HG03460 (cell line): ENCODE data around the gene DCP1A.
"Not testable (repeated sequence)": the region's sequence is repeated elsewhere in the genome, so short reads cannot be mapped to it uniquely, and the experiment has no call there.

ENCODE experiments used
- ATAC-seq: cut with Tn5 transposase; IDR thresholded peaks from one replicate; pipeline ENCODE4 v1.9.1; 2021; ENCODE audit not compliant: unreplicated experiment

The DCP1A gene

DNA sequence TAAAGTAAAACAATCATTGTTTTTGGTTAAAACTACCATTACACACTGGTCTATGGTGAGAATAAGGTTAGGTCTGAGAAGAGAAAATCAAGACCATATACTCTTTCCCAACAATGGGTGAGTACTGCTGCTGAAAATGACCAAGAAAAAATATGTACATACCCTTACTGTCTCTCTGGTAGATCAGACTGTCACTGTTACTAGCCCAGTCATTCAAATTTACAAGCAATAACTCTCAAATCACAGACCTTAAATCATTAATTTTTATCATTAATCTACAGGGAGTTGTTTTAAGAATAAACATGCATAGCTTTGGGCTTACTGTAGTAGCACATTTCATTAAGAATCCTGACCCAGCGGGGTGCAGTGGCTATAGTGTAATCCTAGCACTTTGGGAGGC lies 17.4 kb downstream of the DCP1A start:
- no peak for ATAC-seq

DNA sequence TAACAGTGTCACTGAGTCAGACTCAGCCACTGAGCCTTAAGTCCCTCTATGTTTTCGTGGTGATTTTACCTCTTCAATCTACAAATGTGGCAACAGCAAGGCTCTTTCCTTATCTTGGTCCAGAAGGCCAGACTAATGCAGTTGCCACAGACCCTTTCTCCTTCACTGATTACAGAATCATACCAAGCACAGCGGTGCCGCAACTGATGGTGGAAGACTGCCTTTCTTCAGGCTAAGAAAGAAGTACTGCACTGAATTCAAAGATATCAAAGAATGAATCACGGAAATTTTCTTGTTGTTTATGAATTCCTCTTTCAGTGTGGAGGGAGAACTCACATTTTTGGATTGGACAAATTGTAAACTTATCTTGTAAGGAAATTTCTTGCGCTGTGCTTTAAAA lies 18.6 kb downstream of the DCP1A start:
- ATAC-seq = no peak

DNA sequence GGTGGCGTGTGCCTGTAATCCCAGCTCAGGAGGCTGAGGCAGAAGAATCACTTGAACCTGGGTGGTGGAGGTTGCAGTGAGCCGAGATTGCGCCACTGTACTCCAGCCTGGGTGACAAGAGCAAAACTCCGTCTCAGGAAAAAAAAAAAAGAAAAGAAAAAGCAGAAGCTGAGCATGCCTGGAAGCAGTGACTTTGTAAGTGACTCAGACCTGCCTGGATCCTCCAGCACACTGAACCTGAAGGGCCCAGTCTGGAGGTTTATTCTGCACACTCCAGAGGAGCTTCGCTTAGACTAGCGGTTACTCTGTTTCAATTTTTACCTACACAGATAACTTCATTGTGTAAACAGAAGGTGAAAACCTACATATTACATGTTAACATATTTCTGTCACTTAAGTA lies 19.4 kb downstream of the DCP1A start:
- not testable (repeated sequence) for ATAC-seq

DNA sequence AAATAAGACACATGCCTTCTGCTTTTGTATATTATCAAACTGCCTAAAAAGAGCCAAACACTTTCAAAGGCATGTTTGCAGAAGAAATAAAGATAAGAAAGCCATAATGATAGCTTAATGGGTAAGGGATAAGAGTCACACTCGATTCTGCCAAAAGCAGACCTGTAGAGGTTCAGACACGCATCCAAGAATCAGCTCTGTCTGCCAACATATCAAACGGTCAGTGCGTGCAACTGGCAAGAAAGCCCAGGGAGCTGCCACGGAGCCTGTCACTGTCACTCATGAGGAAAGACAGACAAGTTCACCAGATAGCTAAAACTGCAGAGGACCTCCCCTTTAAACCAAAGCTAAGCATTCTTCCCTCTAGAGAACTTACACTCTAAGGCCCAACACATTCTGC lies 23.2 kb downstream of the DCP1A start:
- ATAC-seq = no peak

DNA sequence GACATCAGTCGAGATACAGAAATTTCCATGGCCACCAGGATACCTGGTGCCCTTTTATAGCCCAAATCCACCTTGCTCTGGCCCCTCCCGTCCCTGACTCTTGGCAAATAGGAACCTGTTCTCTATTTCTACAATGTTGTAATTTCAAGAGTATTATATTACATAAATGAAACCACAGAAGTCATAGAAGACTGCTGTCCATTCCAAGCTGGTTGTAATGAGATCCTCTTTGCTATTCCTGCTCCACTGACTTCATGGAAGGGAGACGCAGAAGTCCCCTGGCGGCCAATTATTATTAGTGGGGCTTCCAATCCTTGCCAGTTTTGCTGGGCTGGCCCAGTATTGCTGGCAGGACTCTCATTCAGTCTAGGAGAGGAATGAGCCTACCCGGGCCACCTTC lies 26.6 kb downstream of the DCP1A start:
- no peak for ATAC-seq

DNA sequence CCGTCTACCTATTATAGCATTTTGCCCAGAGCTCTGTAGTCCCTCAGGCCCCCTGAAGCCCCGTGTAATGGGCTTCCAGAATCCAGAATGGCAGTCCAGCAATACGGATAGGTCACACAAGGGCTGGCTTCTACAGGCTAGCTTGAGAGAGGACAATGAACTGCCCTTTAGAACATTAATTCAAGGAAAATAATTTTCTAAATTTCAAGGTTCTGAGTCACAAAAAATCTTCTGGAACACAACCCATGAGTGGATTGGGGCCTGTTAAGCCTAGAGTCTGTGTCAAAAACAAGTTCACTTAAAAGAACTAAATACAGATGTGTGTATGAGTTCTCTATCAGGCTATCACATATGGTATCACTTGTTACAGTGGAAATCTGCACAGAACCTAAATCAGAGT lies 28.8 kb downstream of the DCP1A start:
- no peak for ATAC-seq

DNA sequence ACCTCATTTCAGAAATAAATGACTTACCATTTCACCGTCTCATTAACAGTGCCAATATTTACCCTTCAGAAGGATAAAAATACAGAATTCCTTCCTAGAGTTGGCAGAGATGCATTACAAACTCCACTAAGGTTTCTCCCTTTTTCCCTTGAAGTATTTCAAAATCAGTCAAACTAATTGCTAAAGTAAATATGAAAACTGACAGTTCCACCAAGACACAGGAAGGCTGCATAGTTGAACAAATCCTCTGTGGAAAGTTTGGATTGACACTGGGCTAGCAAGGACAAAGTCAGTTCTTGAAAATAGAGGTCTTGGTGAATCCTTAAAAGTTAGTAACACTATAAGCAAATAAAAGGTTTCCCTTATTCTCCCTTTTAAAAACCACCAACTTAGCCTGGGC lies 34.5 kb downstream of the DCP1A start:
- no peak for ATAC-seq

DNA sequence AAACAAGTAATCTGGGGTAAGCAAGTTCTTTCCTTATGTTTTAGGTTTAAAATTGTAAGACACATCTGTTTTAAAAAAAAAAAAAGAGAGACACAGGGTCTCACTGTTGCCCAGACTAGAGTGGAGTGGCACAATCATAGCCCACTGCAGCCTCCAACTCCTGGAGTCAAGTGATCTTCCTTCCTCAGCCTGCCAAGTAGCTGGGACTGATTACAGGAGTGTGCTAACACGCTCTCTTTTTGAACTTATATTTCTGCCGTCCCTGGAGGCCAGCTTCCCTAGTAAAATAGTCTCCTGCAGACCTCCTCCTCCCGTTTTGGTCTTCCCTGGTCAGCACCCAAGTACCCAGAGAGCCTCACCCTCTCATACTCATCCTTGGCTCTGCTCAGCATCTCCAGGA lies 35.5 kb downstream of the DCP1A start:
- no peak for ATAC-seq

DNA sequence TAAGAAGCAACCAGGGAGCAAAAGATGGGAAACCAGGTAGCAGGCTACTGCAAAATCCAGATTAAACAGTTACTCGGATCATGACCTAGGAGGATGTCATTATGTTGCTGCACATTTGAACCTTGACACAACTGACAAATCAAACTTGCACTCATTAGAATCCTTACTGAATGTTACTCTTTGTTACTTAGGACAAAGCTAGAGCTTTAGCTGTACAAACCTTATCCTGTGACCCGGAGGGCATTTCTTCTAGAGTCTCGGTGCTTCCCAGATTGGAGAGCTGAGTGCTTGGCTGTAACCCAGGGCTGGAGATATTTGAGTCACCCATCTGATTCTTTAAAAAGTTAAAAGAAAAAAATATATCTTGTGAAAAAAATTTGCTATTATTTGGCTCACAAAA lies 43.4 kb downstream of the DCP1A start:
- no peak for ATAC-seq

DNA sequence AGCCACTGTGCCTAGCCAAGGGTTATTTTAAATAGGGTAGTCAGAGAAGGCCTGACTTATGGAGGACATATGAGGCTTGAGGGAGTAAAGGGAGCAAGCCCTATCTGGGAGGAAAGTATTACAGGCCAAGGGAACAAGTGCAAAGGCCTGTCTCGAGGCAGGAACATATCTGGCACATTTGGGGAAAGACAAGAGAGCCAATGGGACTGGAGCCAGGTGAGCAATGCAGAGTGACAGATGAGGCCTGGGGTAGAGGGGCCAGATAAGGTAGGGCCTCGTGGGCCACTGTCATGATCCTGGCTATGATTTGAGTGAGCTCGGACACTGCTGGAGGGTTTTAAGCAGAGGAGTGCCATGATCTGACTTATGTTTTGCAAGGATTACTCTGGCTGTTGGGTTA lies 43.8 kb downstream of the DCP1A start:
- ATAC-seq = no peak

DNA sequence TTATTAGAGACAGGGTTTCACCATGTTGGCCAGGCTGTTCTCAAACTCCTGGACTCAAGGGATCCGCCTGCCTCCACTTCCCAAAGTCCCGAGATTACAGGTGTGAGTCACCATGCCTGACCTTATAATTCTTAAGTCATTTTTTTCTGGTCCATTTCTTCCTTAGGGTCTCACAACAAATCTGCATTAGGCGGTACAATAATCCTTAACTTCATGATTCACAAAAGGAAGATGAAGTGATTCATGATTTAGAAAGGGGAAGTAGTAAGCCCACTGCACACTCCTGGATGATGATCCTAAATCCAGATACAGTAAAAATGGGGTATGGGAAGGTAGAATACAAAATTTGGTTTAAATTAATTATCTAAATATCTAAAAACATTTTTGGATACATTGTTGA lies 46.5 kb downstream of the DCP1A start:
- ATAC-seq = no peak

DNA sequence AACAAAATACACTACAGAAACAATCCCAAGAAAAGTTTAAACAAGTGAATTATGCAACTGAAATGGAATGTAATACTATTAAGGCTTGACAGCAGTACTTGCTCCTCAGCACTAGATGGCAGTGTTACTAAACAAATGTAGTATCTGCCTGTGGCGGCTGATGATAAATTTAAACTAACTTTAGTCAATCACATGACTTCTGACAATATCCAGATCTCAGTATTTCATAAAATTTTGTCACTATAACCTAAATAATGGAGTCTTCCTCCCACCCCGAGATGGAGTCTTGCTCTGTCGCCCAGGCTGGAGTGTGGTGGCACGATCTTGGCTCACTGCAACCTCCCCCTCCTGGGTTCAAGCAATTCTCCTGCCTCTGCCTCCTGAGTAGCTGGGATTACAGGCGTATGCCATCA lies 47.7 kb downstream of the DCP1A start:
- ATAC-seq = peak; percentile 61

DNA sequence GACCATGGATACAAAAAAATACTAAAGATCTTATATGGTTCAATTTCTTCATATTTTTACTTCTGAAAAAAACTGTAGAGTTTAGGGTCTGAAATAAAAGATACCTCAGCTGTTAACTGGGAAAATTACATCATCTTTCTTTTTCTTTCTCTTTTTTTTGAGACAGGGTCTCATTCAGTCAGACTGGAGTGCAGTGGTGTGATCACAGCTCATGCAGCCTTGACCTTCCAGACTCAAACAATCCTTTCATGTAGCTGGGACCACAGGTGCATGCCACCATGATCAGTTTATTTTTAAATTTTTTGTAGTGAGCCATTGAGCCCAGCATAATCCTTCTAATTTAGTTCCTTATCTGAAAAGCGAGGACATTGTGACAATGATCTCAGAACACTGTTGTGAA lies 51.9 kb downstream of the DCP1A start:
- ATAC-seq = no peak

DNA sequence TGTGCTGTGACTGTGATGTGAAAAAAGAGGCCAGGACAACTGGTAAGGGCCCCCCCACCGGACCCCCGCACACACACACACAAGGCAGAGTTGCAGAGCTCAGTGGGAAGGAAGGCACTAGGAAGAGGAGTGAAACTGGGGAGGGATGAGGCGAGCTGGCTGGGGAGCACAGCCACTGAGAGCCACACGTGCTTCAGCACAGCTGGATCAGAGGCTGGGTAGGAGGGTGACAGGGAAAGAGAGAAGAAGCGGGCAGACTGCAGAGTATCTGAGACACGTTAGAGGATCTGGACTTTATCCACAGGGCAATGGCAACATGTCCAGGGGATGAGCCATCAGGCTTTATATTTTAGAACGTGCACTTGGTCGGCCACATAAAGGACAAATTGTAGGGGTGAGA lies 53.5 kb downstream of the DCP1A start:
- ATAC-seq = no peak

DNA sequence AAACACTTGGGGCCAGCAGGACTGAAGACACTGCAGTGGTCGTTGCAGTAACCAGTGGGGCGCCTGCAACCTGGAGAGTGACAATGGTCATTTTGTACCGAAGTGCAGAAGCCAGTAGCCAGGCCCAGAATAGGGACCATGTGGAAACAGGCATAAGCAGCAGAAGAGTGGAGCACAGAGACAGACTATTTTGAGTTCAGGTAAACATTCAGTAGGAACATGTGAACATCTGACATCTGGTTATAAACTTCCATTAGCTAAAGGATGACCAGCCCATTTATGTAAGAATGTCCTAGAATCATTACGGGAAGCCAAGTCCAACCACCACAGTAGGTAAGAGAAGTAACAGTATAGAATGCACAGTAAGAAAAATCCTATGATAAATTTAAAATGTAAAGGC lies 59.1 kb downstream of the DCP1A start:
- ATAC-seq = no peak

DNA sequence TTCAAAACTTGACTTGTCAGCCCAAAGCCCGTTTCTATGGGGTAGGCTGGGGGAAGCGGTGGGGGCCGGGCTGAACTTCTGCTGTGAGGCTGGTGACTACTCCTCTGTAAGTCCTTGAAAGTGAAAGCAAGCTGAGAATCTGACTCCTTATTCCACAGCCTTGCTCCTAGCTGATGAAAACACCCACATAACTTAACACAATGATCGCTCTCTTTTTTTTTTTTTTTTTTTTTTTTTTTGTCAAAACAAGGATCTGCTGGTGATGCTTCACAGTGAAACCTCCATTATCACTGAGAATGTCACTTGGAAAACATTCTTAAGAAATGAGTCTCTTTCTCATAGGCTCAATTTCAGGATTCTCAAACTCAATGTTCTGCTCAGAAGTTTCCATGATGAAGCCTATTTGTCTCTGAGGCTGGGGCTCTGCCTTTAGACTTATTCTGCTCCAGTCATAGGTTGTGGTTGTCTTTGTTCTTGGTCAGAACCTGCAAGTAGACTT lies 60.2 kb downstream of the DCP1A start:
- no peak for ATAC-seq

DNA sequence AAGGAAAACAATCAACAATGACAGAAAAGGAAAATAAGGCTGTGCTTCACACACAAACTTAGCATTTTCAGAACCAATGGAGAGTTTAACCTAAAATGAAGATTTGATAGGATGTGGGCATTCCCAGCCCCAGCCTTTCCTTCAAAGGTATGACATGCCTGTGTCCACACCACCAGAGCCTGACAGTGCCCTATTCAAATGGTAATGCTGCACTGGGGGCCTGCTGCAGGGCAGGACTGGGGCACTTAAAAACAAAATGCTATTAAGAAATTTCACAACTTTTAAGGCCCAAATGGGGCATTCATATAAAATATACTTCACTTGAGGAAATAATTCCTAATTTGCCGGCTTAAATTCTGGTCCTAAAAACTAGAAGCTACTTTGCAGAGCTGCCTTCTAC lies 60.6 kb downstream of the DCP1A start:
- no peak for ATAC-seq

DNA sequence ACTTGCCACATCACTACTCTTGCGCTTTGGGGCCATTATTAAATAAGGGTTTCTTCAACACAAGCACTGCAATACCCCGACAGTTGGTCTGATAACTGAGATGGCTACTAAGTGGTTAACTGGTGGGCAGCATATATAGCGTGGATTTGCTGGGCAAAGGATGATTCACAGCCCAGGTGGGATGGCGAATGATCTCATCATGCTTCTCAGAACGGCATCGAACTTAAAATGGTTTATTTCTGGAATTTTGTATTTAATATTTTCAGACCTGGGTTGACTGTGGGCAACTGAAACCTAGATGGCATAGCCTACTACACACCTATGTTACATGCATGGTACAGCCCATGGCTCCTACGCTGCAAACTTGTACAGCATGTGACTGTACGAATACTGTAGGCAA lies 64.8 kb downstream of the DCP1A start:
- ATAC-seq = no peak

DNA sequence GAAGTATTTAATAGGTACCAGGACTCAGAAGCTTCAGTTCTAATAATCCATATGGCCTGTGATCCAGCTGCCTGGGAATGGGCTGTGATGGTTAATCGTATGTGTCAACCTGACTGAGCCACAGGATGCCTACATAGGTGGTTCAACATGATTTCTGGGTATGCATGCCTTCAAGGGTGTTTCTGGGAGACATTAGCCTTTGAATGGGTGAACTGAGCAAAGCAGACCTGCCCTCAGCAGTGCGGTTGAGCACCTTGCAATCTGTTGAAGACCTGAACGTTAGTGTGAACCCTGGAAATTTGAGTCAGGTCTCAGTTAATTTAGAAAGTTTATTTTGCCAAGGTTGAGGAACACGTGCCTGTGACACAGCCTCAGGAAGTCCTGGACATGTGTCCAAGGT lies 68.7 kb downstream of the DCP1A start:
- no peak for ATAC-seq

DNA sequence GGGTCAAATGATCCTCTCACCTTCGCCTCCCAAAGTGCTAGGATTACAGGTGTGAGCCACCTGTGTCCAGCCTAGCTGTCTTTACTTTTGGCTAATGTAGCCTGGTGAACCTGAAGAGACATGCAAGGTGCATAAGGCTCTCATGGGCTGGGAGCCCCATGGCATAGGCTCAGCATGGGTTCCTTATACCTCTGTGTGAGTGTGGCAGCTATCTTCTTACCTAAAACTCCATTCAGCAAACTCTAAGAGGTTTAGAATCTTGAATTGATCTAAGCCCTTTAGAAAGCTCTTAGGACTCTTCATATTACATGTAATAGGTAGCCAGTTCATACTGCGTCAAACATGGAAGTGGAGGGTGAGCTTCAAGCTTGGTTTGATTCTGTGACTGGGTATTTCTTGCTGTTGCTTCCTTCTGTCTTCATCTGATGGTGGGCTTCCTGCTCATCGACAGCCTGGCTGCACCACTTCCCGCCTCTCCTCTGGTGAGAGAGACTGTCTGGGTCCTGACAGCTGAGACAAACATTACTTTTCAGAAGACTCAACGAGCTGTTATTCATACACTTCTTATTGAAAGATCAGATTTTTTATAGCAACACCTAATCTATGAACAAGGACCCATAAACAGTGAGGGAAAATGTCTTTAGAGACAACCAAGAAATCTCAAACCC lies 72.3 kb downstream of the DCP1A start:
- ATAC-seq = no peak

DNA sequence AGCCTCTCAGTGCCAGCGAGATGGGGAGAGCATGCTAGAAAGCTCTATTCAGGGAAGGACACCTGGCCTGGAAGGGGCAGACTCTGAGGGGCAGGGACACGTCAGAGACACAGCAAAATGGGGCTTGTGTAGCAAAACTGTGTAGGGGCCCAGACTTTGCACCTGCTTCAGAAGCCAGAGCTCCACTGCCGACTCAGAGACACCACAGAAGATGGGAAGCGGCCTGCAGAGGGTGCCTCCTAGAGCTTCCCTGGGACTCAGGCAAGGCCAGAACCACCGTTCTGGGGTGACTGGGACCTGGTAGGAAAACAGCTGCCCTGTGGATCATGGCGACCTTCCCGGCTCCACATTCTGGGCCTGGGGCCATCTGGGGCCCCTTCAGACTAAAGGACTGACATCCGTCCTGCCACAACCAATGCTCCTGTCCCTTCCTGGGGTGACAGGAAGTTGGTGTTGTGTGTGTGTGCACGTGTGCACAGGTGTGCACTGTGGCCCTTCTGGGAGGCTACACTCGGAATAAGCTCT lies 74.1 kb downstream of the DCP1A start:
- no peak for ATAC-seq

DNA sequence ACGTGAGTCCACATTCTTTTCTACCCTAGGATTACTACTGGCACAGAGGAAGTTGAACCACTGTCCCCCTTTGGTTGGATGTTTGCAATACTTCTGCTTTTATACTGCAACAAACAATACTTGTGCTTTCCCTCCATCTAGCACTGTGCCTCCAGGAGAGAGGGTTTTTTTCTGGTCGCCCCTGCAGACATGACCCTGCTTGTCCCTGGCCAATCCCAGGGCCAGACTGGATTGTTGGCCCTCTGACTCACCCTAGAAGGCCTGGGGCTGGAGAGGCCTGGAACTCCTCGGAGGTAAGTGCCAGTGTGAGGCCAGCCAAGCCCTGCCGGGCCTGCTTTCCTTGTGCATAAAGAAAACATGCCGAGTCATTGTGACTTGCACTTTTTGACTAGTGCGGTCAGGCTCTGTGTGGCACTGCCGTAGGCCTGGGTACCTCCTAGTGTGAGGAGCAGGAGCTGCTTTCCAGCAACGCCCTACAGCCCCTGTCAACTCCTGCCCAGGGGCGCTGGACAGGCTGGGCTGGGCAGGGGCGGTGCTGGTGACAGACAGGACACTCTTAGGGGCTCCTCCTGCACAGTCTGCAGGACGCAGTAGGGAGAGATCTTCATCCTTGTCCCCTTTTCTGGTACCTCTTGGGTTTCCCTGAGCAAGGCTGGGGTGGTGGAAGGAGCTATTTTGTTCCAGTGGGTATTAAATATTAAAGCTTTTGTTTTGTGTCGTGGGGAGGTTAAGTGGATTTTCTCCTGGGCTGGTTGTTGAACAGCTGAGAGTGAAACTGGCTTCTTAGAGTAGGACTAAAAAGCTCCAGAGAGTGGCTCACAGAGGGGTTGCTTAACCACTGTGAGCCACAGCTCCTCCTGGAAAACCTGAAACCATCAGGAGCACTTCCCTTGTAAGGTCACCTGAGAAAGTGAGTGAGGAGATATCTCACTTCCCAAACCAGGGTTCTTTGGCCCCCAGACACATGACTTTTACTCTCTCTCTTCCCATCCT lies 77.2 kb downstream of the DCP1A start:
- ATAC-seq = peak; percentile 73
